Activated T-cell treated with anti-CD3 and anti-CD28 coated beads, Interleukin-2, amount 50 U/mL, for 48 hours (primary cell): ENCODE results near the gene ZNF582.
"Not testable (repeated sequence)": the region's sequence is repeated elsewhere in the genome, so short reads cannot be mapped to it uniquely, and the experiment has no call there.

Source experiments
- DNase-seq, 2 experiments: peaks; one replicate each; pipeline ENCODE4 v3.0.0-alpha.2; 2020

ZNF582 gene

GRCh38 chr19:56350416-56351045, 42.8 kb downstream of the ZNF582 start:
- DNase-seq: peak; percentile 53 to 56

DNA sequence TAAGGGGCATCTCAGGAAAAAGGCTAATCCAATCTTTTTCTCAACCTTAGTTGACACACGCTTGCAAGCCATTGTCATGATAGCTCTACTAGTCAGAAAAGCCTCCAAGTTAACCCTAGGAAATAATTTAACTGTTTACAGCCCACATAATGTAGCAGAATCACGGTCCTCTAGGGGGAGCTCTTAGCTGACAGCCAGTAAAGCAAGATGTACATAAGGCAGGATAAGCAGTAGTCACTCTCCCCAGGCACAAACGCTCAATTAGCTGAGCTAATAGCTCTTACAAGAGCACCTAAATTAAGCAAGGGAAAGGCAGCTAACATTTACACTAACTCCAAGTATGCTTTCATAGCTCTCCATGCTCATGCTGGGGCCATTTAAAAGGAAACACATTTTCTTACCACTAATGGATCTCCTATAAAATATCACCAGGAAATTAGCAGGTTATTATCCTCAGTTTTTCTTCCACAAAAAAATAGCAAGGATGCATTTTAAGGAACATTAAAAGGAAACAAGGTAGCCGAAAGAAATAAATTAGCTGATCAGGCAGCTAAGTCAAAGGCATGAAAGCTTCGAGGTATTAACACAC, 45.0 kb downstream of the ZNF582 start:
- DNase-seq: peak; percentile 25 to 34

GRCh38 chr19:56347163-56347778, 46.1 kb downstream of the ZNF582 start:
- no peak for DNase-seq

DNA sequence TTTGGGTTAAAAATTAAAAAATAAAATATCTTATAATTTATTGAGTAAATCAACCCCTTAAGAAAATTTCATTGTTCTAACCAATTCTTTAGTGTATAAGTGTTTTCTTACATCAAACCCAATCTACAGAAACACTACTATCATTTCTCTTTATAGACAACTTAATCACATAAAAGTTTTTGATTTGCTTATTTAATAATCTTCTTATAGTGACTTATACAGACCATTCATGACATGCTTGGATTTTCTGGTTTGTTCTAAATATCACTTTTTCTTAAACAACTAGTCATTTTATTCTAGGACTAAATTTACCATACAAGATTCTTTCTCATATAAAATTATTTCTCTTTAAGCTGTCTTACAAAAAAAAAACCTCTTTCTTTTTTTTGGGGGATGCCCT, 51.4 kb downstream of the ZNF582 start:
- no peak for DNase-seq

GRCh38 chr19:56339031-56339430, 54.3 kb downstream of the ZNF582 start:
- DNase-seq: not testable (repeated sequence)

DNA sequence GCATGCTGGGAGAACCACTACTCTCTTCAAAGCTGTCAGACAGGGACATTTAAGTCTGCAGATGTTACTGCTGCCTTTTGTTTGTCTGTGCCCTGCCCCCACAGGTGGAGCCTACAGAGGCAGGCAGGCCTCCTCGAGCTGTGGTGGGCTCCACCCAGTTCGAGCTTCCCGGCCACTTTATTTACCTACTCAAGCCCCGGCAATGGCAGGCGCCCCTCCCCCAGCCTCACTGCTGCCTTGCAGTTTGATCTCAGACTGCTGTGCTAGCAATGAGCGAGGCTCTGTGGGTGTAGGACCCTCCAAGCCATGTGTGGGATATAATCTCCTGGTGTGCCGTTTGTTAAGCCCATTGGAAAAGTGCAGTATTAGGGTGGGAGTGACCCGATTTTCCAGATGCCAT, 56.3 kb downstream of the ZNF582 start:
- DNase-seq: not testable (repeated sequence)

- not testable (repeated sequence) for DNase-seq
Observed at GRCh38 chr19:56335371-56335770, 58.0 kb downstream of the ZNF582 start.

- DNase-seq: peak; percentile 24 to 31
Observed at GRCh38 chr19:56333506-56333905, 59.8 kb downstream of the ZNF582 start.
